ENCODE measurements around the gene HS3ST5.

DNA sequence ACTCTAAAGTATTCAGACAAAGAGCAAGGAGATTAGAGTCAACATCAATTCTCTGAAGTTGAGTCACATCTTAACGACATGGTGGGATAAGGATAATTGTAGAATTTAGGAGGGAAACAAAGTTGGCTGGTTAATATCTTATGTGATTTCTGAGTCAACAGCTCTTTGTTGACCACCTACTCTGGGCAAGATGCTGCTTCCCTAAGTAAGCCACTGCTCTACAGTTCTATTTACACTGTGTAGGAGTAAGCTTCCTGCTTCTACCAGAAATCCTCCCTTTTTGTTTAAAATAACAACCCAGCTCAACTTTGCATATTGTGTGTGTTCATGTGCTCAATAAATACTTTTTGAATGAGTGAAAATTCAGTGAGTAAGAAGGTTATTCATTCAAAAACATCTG lies 3.1 kb downstream of the HS3ST5 start:
- TF ChIP-seq EZH2 (IDR thresholded peaks at IDR 0.05; ENCODE audit: insufficient read depth, poor library complexity, severe bottlenecking) (no peak), EZH2phosphoT487 (IDR thresholded peaks at IDR 0.05; ENCODE audit: insufficient read depth, low read depth) (no peak)

All from GM23248 (cell line).